C4-2B (cell line): ENCODE results near the gene KREMEN2.

Experiments used
- H3K27ac ChIP-seq: fragments of 450-650 bp; 2 replicates; pipeline ENCODE4 v1.5.1; 2017
- CTCF ChIP-seq: fragments of 450-650 bp; conservative IDR thresholded peaks from 2 replicates; pipeline ENCODE4 v1.5.1; 2017; ENCODE audit warnings: mild to moderate bottlenecking
- ZFX ChIP-seq: fragments of 450-650 bp; IDR thresholded peaks from 2 replicates; pipeline ENCODE4 v1.6.1; 2017

Gene KREMEN2

DNA sequence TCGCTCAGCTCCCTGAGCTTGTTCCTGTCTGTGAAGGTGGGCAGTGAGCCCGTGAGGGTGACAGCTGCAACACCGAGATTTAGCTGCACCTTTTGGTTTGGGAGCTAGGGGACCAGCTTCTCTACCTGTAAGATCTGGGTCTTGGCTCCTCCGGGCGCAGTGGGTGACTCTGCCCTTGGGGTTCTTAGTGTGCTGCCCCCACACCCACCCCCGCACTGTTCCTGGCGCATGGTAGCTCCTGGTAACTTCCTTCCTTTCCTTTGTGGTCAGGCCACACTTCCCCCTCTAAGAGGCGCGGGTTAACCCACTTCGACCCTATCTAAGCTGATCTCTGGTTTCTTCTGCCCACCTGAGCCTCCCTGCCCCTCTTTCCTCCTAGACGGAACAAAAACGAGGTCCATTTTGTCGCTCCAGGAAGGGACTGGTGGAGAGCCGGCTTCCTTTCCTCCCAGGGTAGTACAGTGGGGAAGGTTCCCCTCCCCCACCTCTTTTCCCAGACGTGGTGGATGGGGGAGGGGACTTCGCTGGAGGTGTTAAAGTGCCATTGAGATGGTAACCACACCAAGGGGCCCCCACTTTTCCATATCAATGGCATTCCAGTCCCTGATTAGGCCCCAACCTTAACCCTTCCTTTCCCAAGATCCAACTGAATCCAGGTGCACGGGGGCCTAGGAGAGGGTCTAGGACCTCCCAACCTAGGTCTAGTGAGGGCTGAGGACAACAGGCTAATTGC, 44.0 kb downstream of the KREMEN2 start:
- H3K27ac ChIP-seq: no peak overlapping the region
- TF ChIP-seq CTCF (no peak), ZFX (no peak)

DNA sequence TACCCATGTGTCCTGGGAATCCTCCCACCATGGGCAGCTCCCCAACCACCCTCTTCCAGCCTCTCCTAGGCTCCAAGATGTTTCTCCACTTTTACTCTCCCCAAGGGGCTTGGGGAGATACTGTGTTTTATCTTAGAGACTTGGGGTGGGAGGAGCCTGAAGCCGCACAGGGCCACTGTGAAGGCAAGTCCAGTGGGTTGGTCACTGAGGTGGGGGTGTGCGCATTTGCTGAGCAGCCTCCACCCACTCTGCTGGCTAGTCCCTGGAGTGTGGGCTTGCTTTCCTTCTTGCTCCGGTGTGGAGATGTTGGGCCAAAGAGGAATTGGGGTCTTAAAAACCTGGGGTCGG, 44.6 kb downstream of the KREMEN2 start:
- no peak overlapping the region for H3K27ac ChIP-seq
- TF ChIP-seq CTCF (no peak), ZFX (no peak)

DNA sequence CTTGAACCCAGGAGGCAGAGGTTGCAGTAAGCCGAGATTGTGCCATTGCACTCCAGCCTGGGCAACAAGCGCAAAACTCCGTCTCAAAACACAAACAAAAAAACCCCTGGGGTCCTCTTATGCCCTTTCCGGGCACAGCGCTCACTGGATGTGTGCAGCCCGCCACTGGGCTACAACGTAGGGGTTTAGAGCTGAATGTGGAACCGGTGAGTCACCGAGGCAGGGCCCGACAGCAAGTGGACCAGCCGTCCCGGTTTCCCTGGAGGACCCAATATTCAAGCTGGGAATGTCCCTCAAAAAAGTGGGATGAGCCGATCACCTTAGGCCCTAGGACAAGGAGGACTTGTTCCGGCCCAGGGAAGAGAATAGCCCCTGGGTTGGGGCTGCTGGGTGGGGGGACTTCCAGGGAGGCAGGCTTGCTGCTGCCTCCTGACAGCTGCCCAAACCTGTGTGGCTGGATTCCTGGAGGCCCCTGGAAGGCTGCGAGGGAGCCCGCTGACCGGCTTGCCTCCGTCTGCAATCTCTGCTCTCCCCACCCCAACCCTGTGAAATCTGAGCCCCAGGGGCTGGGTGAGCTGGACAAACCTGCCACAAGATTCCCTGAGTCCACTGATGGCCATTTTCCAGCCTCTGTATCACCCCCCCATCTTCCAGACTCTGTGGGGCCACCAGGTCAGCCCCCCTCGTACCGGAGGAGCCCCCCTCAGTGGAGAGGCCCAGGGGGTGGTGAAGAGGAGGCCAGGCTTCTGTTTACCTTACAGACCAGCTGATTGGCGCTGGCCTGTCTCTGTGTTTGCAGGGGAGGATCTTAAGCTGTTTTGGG, 45.7 kb downstream of the KREMEN2 start:
- no peak for TF ChIP-seq CTCF
- TF ChIP-seq ZFX: no peak

DNA sequence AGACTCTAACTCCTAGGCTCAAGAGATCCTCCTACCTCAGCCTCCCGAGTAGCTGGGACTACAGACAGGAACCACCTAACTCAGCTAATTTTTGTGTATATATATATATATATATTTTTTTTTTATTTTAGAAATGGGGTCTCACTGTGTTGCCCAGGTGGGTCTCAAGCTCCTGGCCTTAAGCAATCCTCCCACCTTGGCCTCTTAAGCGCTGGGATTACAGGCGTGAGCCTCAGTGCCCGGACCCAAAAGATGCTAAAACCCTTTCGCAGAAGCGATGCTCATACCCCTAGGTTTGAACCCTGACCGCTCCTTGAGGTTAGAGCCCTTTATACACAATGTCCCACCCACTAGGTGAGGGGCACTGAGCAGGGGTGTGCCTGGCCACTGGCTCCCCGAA, 46.4 kb downstream of the KREMEN2 start:
- no peak overlapping the region for H3K27ac ChIP-seq
- no peak for TF ChIP-seq CTCF
- no peak for TF ChIP-seq ZFX

More for the DNA sequence above, 45.7 kb downstream of the KREMEN2 start:
- H3K27ac ChIP-seq: peak overlapping the region; percentile 25; the same call in 1 of the 2 replicates

- no peak overlapping the region for H3K27ac ChIP-seq
- TF ChIP-seq ZFX: no peak
- TF ChIP-seq CTCF: no peak
These were observed 48.2 kb downstream of the KREMEN2 start for GRCh38 chr16:3012246-3012645.

DNA sequence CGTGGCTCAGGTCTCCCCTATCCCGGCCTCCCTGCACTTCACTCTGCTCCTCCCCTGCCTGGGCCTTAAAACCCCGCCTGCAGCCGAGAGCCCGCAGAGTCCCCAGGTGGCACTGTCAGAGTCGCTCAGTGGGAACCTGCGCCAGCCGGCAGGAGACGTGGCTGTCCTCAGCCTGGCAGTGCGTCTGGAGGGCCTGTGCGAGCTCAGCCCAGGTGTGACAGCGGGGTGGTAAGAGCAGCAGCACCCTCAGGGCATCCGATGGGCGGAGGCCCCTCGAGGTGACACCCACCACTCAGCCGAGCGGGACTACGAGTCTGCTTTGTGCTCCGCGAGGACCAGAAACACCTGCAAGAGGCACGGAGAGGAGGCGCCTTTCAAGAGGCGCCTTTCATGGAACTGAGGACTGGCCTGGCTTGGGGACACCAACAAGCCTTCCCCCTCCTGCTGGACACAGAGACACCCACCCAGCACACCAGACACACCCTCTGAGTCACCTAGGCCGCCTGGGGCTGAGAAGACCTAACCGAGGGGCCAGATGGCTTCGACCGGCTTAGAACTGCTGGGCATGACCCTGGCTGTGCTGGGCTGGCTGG, 48.8 kb downstream of the KREMEN2 start, which contains the start of gene CLDN9:
Gene CLDN9, plus strand, starts transcription at position 96 of the 593 bp plus-strand sequence. Its CDS starts 440 bp downstream, at position 536.
- TF ChIP-seq ZFX (no peak), CTCF (no peak)
- no peak within 1 kb of the TSS for H3K27ac ChIP-seq

- TF ChIP-seq ZFX (no peak), CTCF (no peak)
- no peak overlapping the region for H3K27ac ChIP-seq
These were observed 49.4 kb downstream of the KREMEN2 start for GRCh38 chr16:3013491-3013951.
